Right lobe of liver (tissue), 4 donors: Measurements from ENCODE around the gene FRY.

Source experiments
- CTCF ChIP-seq, 4 donors: fragments of 200-600 bp in 3 of 4; fragments of 450-650 bp in 1 of 4; IDR thresholded peaks; one replicate each; pipeline versions ENCODE4 v1.5.1 to v1.8.0; 2016 to 2022; ENCODE audit warnings: antibody characterized with exemption in 4 of 4, mild to moderate bottlenecking in 2 of 4
- POLR2A ChIP-seq: fragments of 450-650 bp; IDR thresholded peaks from one replicate; pipeline ENCODE4 v1.6.1; 2017; ENCODE audit warnings: antibody characterized with exemption, mild to moderate bottlenecking
- donor health status: DM: no; HTN: no; CAD: no.
- donor health status: DM: no; HTN: no; CAD: no.
- donor health status: DM: no; HTN: yes; CAD: no.

DNA sequence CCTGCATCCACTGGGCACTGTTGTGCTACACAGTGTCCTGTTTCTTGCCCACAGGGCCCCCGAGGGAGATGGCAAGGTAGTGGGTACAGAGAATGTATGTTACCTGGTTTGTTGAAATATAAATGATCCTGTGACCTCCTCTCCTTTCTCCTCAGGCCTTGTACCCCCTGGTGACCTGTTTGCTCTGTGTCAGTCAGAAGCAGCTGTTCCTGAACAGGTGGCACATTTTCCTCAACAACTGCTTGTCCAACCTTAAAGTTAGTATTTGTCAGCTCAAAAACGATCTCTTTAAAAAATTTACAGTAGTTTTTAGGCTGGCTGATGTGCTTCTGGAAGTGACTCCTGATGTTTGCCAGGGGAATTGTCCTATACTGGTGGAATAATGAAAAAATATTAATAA lies 105.1 kb downstream of the FRY start:
- no peak for TF ChIP-seq POLR2A
- TF ChIP-seq CTCF (IDR thresholded peaks at IDR 0.05) = no peak
